HFF-Myc (cell line): ENCODE data around the gene SLC17A6.

Source experiments
- DNase-seq: peaks from one replicate; pipeline ENCODE4 v3.0.0-alpha.2; 2011; ENCODE audit warnings: low read depth; ENCODE audit errors: extremely low read depth
- H3K4me3 ChIP-seq: replicated peaks from 2 replicates; pipeline ENCODE4 v1.5.1; 2011; ENCODE audit warnings: low read depth, mild to moderate bottlenecking, control low read depth, low read length
- TF ChIP-seq, protein P1 (sequence below): IDR thresholded peaks from 2 replicates; pipeline ENCODE4 v1.5.1; 2012; ENCODE audit warnings: mild to moderate bottlenecking, low read depth, low read length, control low read depth; ENCODE audit errors: missing control alignments

The SLC17A6 gene

GRCh38 chr11:22371160-22371559, 33.0 kb downstream of the SLC17A6 start:
- H3K4me3 ChIP-seq: no peak overlapping the region
- DNase-seq: no peak
- TF ChIP-seq, protein P1, sequence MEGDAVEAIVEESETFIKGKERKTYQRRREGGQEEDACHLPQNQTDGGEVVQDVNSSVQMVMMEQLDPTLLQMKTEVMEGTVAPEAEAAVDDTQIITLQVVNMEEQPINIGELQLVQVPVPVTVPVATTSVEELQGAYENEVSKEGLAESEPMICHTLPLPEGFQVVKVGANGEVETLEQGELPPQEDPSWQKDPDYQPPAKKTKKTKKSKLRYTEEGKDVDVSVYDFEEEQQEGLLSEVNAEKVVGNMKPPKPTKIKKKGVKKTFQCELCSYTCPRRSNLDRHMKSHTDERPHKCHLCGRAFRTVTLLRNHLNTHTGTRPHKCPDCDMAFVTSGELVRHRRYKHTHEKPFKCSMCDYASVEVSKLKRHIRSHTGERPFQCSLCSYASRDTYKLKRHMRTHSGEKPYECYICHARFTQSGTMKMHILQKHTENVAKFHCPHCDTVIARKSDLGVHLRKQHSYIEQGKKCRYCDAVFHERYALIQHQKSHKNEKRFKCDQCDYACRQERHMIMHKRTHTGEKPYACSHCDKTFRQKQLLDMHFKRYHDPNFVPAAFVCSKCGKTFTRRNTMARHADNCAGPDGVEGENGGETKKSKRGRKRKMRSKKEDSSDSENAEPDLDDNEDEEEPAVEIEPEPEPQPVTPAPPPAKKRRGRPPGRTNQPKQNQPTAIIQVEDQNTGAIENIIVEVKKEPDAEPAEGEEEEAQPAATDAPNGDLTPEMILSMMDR: no peak

DNA sequence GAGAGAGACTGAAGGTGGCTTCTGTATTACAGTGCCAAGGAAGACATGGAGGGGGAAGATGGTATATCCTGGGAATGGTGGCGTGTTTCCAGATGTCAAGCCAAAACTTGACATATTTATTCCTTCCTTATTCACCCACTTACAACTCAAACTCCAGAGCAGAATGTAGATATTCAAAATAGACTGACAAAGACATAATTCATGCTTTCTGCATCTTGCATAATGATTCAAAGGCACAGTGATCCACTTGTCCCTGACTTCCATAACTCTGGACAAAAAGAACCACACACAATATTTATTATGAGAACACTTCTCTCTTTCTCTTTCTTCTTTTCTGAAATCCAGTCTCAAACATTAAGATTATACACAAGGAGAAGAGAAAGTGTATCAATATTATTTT, 48.9 kb downstream of the SLC17A6 start:
- DNase-seq: no peak
- no peak overlapping the region for H3K4me3 ChIP-seq
- TF ChIP-seq, protein P1: no peak

GRCh38 chr11:22389526-22390282, 51.5 kb downstream of the SLC17A6 start:
- TF ChIP-seq, protein P1: no peak
- H3K4me3 ChIP-seq: no peak overlapping the region
- DNase-seq: no peak

GRCh38 chr11:22390283-22390655, 52.1 kb downstream of the SLC17A6 start:
- DNase-seq: no peak
- TF ChIP-seq, protein P1: no peak
- H3K4me3 ChIP-seq: no peak overlapping the region

- TF ChIP-seq, protein P1: no peak
- no peak overlapping the region for H3K4me3 ChIP-seq
- no peak for DNase-seq
Measured at GRCh38 chr11:22392561-22392960, 54.4 kb downstream of the SLC17A6 start.

DNA sequence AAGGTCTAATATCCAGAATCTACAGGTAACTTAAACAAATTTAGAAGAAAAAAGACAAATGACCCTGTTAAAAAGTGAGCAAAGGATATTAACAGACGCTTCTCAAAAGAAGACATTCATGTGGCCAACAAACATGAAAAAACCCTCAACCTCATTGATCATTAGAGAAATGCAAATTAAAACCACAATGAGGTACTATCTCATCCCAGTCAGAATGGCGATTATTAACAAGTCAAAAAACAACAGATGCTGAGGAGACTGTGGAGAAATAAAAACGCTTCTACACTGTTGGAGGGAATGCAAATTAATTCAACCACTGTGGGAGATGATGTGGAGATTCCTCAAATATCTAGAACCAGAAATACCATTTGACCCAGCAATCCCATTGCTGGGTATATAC, 67.2 kb downstream of the SLC17A6 start:
- TF ChIP-seq, protein P1: no peak
- no peak overlapping the region for H3K4me3 ChIP-seq
- DNase-seq: no peak

- TF ChIP-seq, protein P1: no peak
- DNase-seq: no peak
- H3K4me3 ChIP-seq: no peak overlapping the region
Measured at GRCh38 chr11:22407267-22407666, 69.1 kb downstream of the SLC17A6 start.
